Activated CD4-positive, CD25-positive, alpha-beta regulatory T cell treated with anti-CD3 and anti-CD28 coated beads, Interleukin-2, amount 50 U/mL, for 72 hours (primary cell): Measurements from ENCODE around the gene APOL3.
"Not testable (repeated sequence)": the region's sequence is repeated elsewhere in the genome, so short reads cannot be mapped to it uniquely, and the experiment has no call there.

ENCODE experiments used
- DNase-seq: peaks from one replicate; pipeline ENCODE4 v3.0.0; 2021

Gene APOL3, protein sequence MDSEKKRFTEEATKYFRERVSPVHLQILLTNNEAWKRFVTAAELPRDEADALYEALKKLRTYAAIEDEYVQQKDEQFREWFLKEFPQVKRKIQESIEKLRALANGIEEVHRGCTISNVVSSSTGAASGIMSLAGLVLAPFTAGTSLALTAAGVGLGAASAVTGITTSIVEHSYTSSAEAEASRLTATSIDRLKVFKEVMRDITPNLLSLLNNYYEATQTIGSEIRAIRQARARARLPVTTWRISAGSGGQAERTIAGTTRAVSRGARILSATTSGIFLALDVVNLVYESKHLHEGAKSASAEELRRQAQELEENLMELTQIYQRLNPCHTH

GRCh38 chr22:36160499-36160942 lies at the start of gene APOL3:
TSS of gene APOL3 (minus strand) at chr22:36160755. CDS start at chr22:36149055, 11,700 bp downstream.
- no peak for DNase-seq

DNA sequence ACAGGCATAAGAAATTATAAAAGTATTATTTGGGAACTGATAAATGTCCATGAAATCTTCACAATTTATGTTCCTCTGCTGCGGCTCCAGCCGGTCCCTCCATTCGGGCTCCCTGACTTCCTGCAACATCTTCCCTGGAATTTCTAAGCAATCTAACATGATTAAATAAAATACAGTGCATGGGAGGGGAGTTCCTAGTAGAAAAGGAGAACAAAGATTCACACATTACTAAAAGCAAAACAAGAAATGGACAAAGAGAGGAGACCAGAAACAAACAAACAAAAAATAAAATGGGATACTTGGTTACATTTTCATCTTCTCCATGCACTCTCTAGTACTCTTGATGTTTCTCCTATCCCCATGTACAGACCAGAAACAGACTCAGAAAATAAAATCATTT lies 49.7 kb upstream of the APOL3 start:
- no peak for DNase-seq

GRCh38 chr22:36209488-36209908 lies 48.9 kb upstream of the APOL3 start:
- not testable (repeated sequence) for DNase-seq

DNA sequence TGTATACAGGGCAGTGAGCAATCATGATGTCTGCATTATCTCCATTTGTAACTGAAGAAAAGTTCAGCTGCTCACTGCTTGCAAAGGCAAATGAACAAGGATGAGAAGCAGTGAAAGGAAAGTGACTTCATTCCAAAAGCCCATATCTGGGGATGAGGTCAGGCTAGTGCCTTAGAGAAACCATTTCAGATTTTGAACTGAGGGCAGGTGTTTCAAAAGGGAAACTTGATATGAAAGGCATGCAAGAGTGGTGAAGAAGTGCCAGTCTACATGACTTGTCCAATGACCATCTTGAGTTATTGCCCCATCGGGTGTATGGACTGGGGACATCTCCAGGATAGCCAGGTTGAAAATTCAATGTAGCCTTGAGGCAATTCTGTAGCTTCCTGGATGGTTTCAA lies 48.4 kb upstream of the APOL3 start:
- no peak for DNase-seq

- no peak for DNase-seq
Measured at GRCh38 chr22:36208162-36208765, 47.7 kb upstream of the APOL3 start.

GRCh38 chr22:36206255-36206654 lies 45.7 kb upstream of the APOL3 start:
- DNase-seq: no peak

DNA sequence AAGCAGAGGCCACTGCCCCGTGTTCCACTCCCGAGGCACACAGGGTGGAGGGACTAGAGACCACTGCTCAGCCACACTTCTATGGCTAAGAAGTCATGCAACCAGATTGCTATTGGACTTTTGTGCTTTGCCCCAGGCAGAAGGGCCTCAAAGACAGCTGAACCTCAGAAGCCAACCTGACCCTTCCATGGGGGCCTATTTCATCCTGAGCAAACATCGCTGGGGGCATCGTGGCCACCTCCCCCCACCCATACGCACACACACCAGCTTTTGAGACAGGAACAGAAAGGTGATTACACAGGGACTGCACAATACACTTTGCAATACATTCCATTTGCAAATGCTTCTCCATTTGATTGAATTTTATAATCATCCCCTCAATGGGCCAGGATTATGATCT lies 45.0 kb upstream of the APOL3 start:
- not testable (repeated sequence) for DNase-seq

GRCh38 chr22:36204632-36205015 lies 44.1 kb upstream of the APOL3 start:
- no peak for DNase-seq

GRCh38 chr22:36204001-36204631 lies 43.6 kb upstream of the APOL3 start:
- no peak for DNase-seq

GRCh38 chr22:36203441-36203840 lies 42.9 kb upstream of the APOL3 start:
- DNase-seq: not testable (repeated sequence)

DNA sequence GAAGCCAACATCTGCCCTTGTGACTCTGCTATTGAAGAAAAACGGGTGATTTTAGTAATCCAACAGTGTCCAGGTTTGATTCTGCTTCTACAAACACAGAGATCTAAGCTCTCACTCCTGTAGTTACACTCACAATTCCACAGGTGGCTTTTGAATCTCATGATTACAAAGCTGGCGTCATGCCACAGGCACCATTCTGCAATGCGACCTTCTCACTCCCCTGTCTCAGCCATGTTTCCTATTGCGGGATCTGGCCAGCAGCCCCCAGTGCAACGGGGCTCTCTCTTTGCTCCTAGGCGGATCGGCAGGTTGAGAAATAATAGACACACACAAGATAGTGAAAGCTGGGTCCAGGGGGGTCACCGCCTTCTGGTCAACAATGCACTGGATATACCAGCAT lies 42.4 kb upstream of the APOL3 start:
- DNase-seq: not testable (repeated sequence)

DNA sequence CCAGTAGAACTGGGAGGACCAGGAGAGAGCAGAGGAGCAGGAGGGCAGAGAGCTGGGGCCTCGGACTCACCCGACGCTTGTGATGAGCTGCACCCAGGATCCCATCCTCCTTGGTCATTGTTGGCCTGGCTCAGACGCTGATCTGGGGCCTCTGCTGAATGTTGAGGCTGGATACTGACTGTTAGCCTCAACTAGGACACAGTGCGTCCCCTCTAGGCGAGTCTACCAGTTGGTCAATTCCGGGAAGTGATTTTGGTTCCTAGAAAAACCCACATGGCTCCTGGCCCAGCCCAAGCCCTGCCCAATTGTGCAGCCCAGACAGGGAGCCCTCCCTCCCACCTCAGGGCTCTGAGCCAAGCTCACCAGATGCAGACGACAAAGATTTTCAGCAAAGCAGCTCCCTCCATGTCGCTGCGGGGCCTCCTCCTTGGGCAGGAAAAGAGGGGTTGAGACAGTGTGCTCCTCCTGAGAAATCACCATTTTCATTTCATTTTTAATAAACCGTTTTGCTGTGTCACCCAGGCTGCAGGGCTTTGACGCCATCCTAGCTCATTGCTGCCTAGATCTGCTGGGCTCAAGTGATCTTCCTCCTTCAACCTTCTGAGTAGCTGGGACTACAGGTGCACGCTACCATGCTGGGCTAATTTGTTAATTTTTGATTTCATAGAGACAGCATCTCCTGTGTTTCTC lies 41.2 kb upstream of the APOL3 start, which contains the start of gene APOL4:
Gene APOL4 (minus strand): TSS at position 180 of the 690 bp plus-strand sequence. CDS start 75 bp downstream, at position 105.
- no peak for DNase-seq

- not testable (repeated sequence) for DNase-seq
Measured at GRCh38 chr22:36201025-36201424, 40.5 kb upstream of the APOL3 start.

GRCh38 chr22:36199001-36199551 lies 38.5 kb upstream of the APOL3 start:
- no peak for DNase-seq

GRCh38 chr22:36198536-36198935 lies 38.0 kb upstream of the APOL3 start:
- no peak for DNase-seq

DNA sequence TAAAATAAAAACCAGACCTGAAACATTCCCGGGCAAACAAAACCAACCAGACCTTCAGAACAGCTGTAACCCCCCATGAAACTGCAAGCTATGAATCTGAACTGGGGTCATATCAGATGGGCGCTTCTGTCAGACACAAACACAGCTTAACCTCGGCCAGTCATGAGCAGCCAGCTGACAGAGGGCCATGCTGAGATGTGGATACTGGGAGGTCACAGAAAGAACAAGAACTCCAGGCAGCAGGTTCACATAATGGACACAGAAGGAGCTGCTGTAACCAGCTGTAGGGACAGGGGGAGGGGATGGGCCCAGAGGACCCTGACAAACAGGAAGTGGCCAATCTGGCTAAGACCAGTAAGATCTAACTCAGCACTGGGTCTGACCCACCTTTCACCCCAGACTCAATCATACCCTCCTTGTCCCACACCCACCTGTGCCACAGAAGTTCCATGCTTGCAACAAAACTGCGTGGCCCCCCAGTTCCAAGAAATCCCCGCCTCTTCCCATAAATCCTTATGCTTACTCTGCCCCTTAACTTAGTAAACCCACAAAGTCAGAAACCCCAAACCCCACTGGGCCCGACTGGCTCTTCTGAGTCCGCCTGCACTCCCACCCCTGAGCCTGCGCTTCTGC lies 37.1 kb upstream of the APOL3 start:
- DNase-seq: no peak

GRCh38 chr22:36197065-36197440 lies 36.5 kb upstream of the APOL3 start:
- DNase-seq: no peak

DNA sequence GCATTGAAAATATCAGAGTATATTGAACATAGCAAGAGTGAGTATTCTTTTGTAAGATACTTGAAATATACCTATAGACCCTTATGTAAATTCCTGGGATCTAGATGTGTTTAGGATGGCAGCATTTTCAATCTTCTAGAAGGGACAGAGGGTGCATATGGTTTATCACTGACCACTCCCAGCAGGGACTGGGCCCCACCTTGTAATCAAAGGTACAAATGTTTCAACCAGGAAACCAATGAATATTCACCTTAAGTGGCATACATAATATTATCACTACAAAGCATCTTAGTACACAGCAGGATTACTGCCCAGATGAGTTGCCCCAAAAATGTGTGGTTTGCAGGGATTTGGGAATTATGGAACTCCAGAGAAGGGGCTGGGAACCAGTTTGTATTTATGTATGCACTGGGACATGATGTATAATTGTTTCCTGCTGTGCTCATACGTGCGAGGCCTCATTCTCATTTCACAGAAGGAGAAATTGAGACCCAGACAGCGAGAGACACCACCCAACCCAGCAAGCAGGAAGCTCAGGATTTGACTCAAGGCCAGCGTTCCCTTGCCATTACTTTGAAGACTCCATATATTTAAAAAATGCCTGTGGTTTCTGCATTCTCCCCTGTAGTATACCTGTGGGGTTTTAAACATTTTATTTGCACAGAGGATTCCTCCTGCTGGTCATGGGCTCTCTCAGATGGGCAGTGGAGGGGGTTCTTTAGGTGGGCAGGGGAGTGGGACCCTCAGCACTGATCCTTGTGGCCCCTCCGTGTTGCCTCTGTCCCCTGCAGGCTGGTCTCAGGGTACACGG lies 35.9 kb upstream of the APOL3 start:
- no peak for DNase-seq

GRCh38 chr22:36194971-36195370 lies 34.4 kb upstream of the APOL3 start:
- DNase-seq: no peak

GRCh38 chr22:36194385-36194784 lies 33.8 kb upstream of the APOL3 start:
- DNase-seq: no peak

- DNase-seq: no peak
Measured at GRCh38 chr22:36193577-36193976, 33.0 kb upstream of the APOL3 start.

- DNase-seq: no peak
Measured at GRCh38 chr22:36193171-36193570, 32.6 kb upstream of the APOL3 start.
